PFSK-1 (cell line): ENCODE measurements around the gene EED. TPM values are rescaled to one million over a fixed set of nuclear protein-coding genes. Genes with fewer than 3 reads are reported as not detected.
A peak's percentile ranks its signal among the peaks of the same experiment; 100 is the strongest.

ENCODE experiments used
- FOXP2 ChIP-seq: optimal IDR thresholded peaks from 2 replicates; pipeline ENCODE3; 2011; ENCODE audit warnings: borderline replicate concordance, control low read depth, inconsistent platforms; ENCODE audit not compliant: insufficient read depth; ENCODE audit errors: extremely low read length, extremely low read depth
- POLR2AphosphoS5 ChIP-seq: IDR thresholded peaks from 2 replicates; pipeline ENCODE4 v1.6.1; 2012; ENCODE audit warnings: low read depth, mild to moderate bottlenecking, control low read depth, low read length, moderate library complexity
- SIN3A ChIP-seq: IDR thresholded peaks from 2 replicates; pipeline ENCODE4 v1.6.1; 2012; ENCODE audit warnings: mild to moderate bottlenecking, low read length, moderate library complexity, borderline replicate concordance; ENCODE audit not compliant: insufficient read depth
- TAF1 ChIP-seq: IDR thresholded peaks from 2 replicates; pipeline ENCODE4 v1.6.1; 2012; ENCODE audit warnings: low read length, control low read depth, borderline replicate concordance; ENCODE audit not compliant: insufficient read depth
- polyA plus RNA-seq: library from polyadenylated mRNA; unstranded; fragments of >200 nt; gene quantifications from one replicate; pipeline ENCODE4 v1.2.1, GENCODE V29; 2012; ENCODE audit warnings: low read depth, missing spikeins; ENCODE audit not compliant: insufficient read length
- TF ChIP-seq, protein P1 (sequence below), 2 experiments: IDR thresholded peaks; 2 replicates each; pipeline versions ENCODE4 v1.6.1 to v1.8.0; 2011 to 2012; ENCODE audit warnings: low read depth in 2 of 2, low read length in 2 of 2, control low read depth in 1 of 2, inconsistent platforms in 1 of 2, mild to moderate bottlenecking in 1 of 2, moderate library complexity in 1 of 2; ENCODE audit not compliant: insufficient read depth in 1 of 2

The EED gene, protein sequence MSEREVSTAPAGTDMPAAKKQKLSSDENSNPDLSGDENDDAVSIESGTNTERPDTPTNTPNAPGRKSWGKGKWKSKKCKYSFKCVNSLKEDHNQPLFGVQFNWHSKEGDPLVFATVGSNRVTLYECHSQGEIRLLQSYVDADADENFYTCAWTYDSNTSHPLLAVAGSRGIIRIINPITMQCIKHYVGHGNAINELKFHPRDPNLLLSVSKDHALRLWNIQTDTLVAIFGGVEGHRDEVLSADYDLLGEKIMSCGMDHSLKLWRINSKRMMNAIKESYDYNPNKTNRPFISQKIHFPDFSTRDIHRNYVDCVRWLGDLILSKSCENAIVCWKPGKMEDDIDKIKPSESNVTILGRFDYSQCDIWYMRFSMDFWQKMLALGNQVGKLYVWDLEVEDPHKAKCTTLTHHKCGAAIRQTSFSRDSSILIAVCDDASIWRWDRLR
- 7.2 TPM for polyA plus RNA-seq

DNA sequence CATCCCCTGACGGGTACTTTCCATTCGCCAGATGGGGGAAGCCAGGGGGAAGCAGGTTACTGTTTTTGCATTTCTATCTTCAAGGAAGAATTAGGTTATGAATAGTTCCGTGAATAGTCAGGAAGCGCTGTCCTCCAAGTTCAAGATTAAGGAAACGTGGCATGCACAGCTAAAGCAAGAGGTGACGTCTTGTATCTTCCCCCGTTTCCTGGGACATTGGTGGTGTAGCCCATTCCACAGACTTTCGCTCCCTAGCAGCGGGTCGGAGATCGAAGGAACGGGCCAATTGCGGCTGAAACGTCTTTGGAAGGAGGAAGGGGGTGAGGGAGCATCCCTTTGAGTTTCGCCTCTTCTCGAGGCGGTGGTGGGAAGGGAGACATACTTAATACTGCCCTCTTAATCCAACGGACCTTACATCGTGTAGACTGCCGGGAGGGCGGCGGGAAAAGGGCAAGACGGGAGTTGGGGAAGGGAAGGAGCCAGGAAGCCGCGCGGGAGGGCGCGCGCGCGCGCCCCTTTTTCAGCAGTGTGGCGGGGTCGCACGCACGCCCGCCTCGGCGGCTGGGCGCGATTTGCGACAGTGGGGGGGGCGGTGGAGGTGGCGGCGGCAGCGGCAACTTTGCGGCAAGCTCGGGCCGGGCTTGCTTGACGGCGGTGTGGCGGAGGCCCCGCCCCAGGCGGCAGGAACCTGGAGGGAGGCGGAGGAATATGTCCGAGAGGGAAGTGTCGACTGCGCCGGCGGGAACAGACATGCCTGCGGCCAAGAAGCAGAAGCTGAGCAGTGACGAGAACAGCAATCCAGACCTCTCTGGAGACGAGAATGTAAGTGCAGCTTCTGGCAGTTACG is at the start of gene EED:
Gene EED, plus strand, starts transcription at position 232 of the 847 bp plus-strand sequence. Its CDS starts 477 bp downstream, at position 709.
- TF ChIP-seq TAF1 (peak; percentile 94), SIN3A (peak; percentile 79; the same call in 1 of the 2 replicates), FOXP2 (peak; percentile 65), POLR2AphosphoS5 (peak; percentile 99)
- TF ChIP-seq, protein P1, sequence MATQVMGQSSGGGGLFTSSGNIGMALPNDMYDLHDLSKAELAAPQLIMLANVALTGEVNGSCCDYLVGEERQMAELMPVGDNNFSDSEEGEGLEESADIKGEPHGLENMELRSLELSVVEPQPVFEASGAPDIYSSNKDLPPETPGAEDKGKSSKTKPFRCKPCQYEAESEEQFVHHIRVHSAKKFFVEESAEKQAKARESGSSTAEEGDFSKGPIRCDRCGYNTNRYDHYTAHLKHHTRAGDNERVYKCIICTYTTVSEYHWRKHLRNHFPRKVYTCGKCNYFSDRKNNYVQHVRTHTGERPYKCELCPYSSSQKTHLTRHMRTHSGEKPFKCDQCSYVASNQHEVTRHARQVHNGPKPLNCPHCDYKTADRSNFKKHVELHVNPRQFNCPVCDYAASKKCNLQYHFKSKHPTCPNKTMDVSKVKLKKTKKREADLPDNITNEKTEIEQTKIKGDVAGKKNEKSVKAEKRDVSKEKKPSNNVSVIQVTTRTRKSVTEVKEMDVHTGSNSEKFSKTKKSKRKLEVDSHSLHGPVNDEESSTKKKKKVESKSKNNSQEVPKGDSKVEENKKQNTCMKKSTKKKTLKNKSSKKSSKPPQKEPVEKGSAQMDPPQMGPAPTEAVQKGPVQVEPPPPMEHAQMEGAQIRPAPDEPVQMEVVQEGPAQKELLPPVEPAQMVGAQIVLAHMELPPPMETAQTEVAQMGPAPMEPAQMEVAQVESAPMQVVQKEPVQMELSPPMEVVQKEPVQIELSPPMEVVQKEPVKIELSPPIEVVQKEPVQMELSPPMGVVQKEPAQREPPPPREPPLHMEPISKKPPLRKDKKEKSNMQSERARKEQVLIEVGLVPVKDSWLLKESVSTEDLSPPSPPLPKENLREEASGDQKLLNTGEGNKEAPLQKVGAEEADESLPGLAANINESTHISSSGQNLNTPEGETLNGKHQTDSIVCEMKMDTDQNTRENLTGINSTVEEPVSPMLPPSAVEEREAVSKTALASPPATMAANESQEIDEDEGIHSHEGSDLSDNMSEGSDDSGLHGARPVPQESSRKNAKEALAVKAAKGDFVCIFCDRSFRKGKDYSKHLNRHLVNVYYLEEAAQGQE (IDR thresholded peaks at IDR 0.05; ENCODE audit: insufficient read depth in 1 of 2, low read depth in 2 of 2, low read length in 2 of 2): peak in 1 of 2 experiments; percentile 73; a peak in 2 of 4 replicates

DNA sequence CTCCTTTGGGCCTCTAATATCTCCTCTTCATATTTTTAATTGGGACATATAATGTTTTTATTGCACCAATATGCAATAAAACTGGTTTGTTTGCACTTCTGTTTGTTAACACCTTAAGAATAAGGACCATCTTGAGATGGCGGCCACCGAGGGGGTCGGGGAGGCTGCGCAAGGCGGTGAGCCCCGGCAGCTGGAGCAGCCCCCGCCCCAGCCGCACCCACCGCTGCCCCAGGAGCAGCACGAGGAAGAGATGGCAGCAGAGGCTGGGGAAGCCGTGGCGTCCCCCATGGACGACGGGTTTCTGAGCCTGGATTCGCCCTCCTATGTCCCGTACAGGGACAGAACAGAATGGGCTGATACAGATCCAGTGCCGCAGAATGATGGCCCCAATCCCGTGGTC is 49.6 kb upstream of the EED start:
- TF ChIP-seq SIN3A (no peak), TAF1 (no peak), FOXP2 (no peak)
- TF ChIP-seq, protein P1 (IDR thresholded peaks at IDR 0.05; ENCODE audit: insufficient read depth in 1 of 2, low read depth in 2 of 2, low read length in 2 of 2): no peak

DNA sequence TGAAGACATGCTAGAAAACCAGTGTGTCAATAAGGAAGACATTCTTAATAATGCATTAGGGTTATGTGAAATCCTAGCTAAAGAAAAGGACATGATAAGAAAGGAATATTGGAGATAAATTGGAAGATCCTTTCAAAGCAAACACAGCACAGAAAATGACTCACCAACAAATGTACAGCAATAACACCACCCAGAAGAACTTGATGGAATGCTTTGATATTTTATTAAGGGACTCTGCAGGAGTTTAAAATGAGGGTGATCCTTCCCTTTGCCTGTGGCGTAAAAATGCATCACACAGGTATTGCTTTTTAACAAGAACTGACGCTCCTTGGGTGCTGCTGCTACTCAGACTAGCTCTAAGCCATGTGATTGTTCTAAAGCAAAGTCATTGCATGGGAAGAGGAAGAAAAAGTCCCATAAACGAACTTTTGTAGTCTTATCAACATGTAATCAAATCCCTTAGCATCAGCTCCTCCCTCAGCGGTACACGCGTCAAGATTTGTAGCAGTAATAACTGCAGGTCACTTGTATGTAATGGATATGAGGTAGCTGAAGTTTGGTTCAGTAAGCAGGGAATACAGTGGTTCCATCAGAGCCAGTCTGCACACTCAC is 48.4 kb upstream of the EED start:
- TF ChIP-seq POLR2AphosphoS5 (no peak), SIN3A (no peak), FOXP2 (no peak)
- TF ChIP-seq, protein P1 (IDR thresholded peaks at IDR 0.05; ENCODE audit: insufficient read depth in 1 of 2, low read depth in 2 of 2, low read length in 2 of 2): no peak

DNA sequence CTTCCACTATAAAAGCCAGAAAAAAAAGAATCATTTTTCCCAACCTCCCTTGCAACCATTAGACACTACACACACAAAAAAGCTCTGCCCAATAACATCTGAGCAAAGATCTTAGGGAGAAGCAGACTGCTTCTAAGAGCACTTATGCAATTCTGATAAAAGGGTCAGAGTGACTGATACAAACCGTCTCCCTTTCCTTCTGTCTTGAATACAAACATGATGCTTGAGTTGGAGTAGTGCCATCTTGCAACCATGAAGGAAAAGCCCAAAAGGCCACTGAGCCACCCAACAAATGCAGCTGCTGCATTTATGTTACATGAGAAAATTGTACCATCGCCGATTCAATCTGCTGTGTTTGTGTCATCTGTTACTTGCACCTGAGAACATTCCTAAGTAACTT is 47.6 kb upstream of the EED start:
- TF ChIP-seq POLR2AphosphoS5 (no peak), SIN3A (no peak), TAF1 (no peak), FOXP2 (no peak)
- TF ChIP-seq, protein P1 (IDR thresholded peaks at IDR 0.05; ENCODE audit: insufficient read depth in 1 of 2, low read depth in 2 of 2, low read length in 2 of 2): no peak
